T-helper 2 cell treated with Interferon-gamma antibody and Interleukin-4, amounts not matched to agents 5 μg/mL and 100 μg/mL, for 36 hours (primary cell): ENCODE measurements around the gene XPNPEP1.
A peak's percentile ranks its signal among the peaks of the same experiment; 100 is the strongest.

Experiments used
- DNase-seq: peaks from one replicate; pipeline ENCODE4 v3.0.0; 2021; ENCODE audit warnings: low spot score
- H3K27ac Mint-ChIP-seq: one replicate; pipeline ENCODE4 v1.8.0; 2021; ENCODE audit warnings: mild to moderate bottlenecking, mixed read lengths
- H3K27me3 Mint-ChIP-seq: one replicate; pipeline ENCODE4 v1.8.0; 2021; ENCODE audit warnings: low read depth, mixed read lengths
- H3K36me3 Mint-ChIP-seq: one replicate; pipeline ENCODE4 v1.8.0; 2021; ENCODE audit warnings: low read depth, mixed read lengths
- H3K4me1 Mint-ChIP-seq: one replicate; pipeline ENCODE4 v1.8.0; 2021; ENCODE audit warnings: low read depth, mixed read lengths
- H3K4me3 Mint-ChIP-seq: one replicate; pipeline ENCODE4 v1.8.0; 2022; ENCODE audit warnings: mild to moderate bottlenecking, moderate library complexity, mixed read lengths
- H3K9me3 Mint-ChIP-seq: one replicate; pipeline ENCODE4 v1.8.0; 2021; ENCODE audit warnings: mixed read lengths

XPNPEP1 gene

GRCh38 chr10:109922976-109923921 is at the start of gene XPNPEP1:
XPNPEP1 (minus strand) TSS chr10:109923511; CDS start chr10:109923433, 78 bp downstream.
- H3K4me3 Mint-ChIP-seq, result peak within 1 kb of the TSS; percentile 93
- peak within 1 kb of the TSS; percentile 87 for H3K27ac Mint-ChIP-seq
- peak; percentile 85 for DNase-seq
- peaks cover 37% of the 10 kb centered on the region for H3K4me1 Mint-ChIP-seq
- peaks cover 10% of the 10 kb centered on the region for H3K27me3 Mint-ChIP-seq
- H3K9me3 Mint-ChIP-seq, result no peaks in the 10 kb centered on the region
- H3K36me3 Mint-ChIP-seq, result peaks cover 17% of the 10 kb centered on the region

GRCh38 chr10:109972372-109973001 is 49.2 kb upstream of the XPNPEP1 start:
- no peaks in the 10 kb centered on the region for H3K36me3 Mint-ChIP-seq
- no peaks in the 10 kb centered on the region for H3K4me1 Mint-ChIP-seq
- H3K4me3 Mint-ChIP-seq, result no peak overlapping the region
- peaks cover 28% of the 10 kb centered on the region for H3K27me3 Mint-ChIP-seq
- H3K27ac Mint-ChIP-seq, result no peak overlapping the region
- no peaks in the 10 kb centered on the region for H3K9me3 Mint-ChIP-seq
- no peak for DNase-seq

GRCh38 chr10:109971634-109972033 is 48.3 kb upstream of the XPNPEP1 start:
- no peak for DNase-seq
- no peak overlapping the region for H3K27ac Mint-ChIP-seq
- no peaks in the 10 kb centered on the region for H3K9me3 Mint-ChIP-seq
- H3K36me3 Mint-ChIP-seq, result no peaks in the 10 kb centered on the region
- peaks cover 27% of the 10 kb centered on the region for H3K27me3 Mint-ChIP-seq
- no peak overlapping the region for H3K4me3 Mint-ChIP-seq
- H3K4me1 Mint-ChIP-seq, result no peaks in the 10 kb centered on the region

GRCh38 chr10:109969760-109970346 is 46.5 kb upstream of the XPNPEP1 start:
- peaks cover 22% of the 10 kb centered on the region for H3K27me3 Mint-ChIP-seq
- no peak overlapping the region for H3K4me3 Mint-ChIP-seq
- no peak for DNase-seq
- no peaks in the 10 kb centered on the region for H3K9me3 Mint-ChIP-seq
- no peaks in the 10 kb centered on the region for H3K36me3 Mint-ChIP-seq
- no peak overlapping the region for H3K27ac Mint-ChIP-seq
- H3K4me1 Mint-ChIP-seq, result no peaks in the 10 kb centered on the region

GRCh38 chr10:109968953-109969759 is 45.8 kb upstream of the XPNPEP1 start:
- H3K4me3 Mint-ChIP-seq, result no peak overlapping the region
- no peaks in the 10 kb centered on the region for H3K36me3 Mint-ChIP-seq
- H3K27me3 Mint-ChIP-seq, result peaks cover 22% of the 10 kb centered on the region
- no peaks in the 10 kb centered on the region for H3K9me3 Mint-ChIP-seq
- H3K4me1 Mint-ChIP-seq, result no peaks in the 10 kb centered on the region
- no peak for DNase-seq
- H3K27ac Mint-ChIP-seq, result no peak overlapping the region

- Mint-ChIP-seq H3K9me3 (no peaks in the 10 kb centered on the region), H3K36me3 (no peaks in the 10 kb centered on the region), H3K4me1 (no peaks in the 10 kb centered on the region), H3K4me3 (no peak overlapping the region), H3K27ac (no peak overlapping the region), H3K27me3 (peaks cover 19% of the 10 kb centered on the region)
- DNase-seq, result no peak
Measured at GRCh38 chr10:109967739-109968088, 44.4 kb upstream of the XPNPEP1 start.

GRCh38 chr10:109966961-109967738 is 43.8 kb upstream of the XPNPEP1 start:
- peaks cover 15% of the 10 kb centered on the region for H3K27me3 Mint-ChIP-seq
- H3K4me3 Mint-ChIP-seq, result no peak overlapping the region
- H3K4me1 Mint-ChIP-seq, result no peaks in the 10 kb centered on the region
- H3K36me3 Mint-ChIP-seq, result no peaks in the 10 kb centered on the region
- DNase-seq, result no peak
- H3K9me3 Mint-ChIP-seq, result no peaks in the 10 kb centered on the region
- no peak overlapping the region for H3K27ac Mint-ChIP-seq

- DNase-seq, result no peak
- Mint-ChIP-seq H3K27me3 (peaks cover 4% of the 10 kb centered on the region), H3K27ac (no peak overlapping the region), H3K36me3 (no peaks in the 10 kb centered on the region), H3K4me1 (no peaks in the 10 kb centered on the region), H3K9me3 (no peaks in the 10 kb centered on the region), H3K4me3 (no peak overlapping the region)
Measured at GRCh38 chr10:109964318-109964717, 41.0 kb upstream of the XPNPEP1 start.

- Mint-ChIP-seq H3K4me1 (no peaks in the 10 kb centered on the region), H3K27me3 (no peaks in the 10 kb centered on the region), H3K4me3 (no peak overlapping the region), H3K9me3 (no peaks in the 10 kb centered on the region), H3K36me3 (no peaks in the 10 kb centered on the region), H3K27ac (no peak overlapping the region)
- no peak for DNase-seq
Measured at GRCh38 chr10:109963439-109963838, 40.1 kb upstream of the XPNPEP1 start.

GRCh38 chr10:109962247-109962646 is 38.9 kb upstream of the XPNPEP1 start:
- Mint-ChIP-seq H3K4me3 (no peak overlapping the region), H3K4me1 (no peaks in the 10 kb centered on the region), H3K9me3 (no peaks in the 10 kb centered on the region), H3K36me3 (no peaks in the 10 kb centered on the region), H3K27me3 (no peaks in the 10 kb centered on the region), H3K27ac (no peak overlapping the region)
- DNase-seq, result no peak

- Mint-ChIP-seq H3K36me3 (no peaks in the 10 kb centered on the region), H3K27ac (no peak overlapping the region), H3K9me3 (no peaks in the 10 kb centered on the region), H3K4me3 (no peak overlapping the region), H3K4me1 (peaks cover 2% of the 10 kb centered on the region), H3K27me3 (no peaks in the 10 kb centered on the region)
- DNase-seq, result no peak
Measured at GRCh38 chr10:109961174-109962001, 38.1 kb upstream of the XPNPEP1 start.

- Mint-ChIP-seq H3K27me3 (no peaks in the 10 kb centered on the region), H3K4me3 (no peak overlapping the region), H3K4me1 (peaks cover 2% of the 10 kb centered on the region), H3K27ac (no peak overlapping the region), H3K9me3 (no peaks in the 10 kb centered on the region), H3K36me3 (no peaks in the 10 kb centered on the region)
- no peak for DNase-seq
Measured at GRCh38 chr10:109960682-109961081, 37.4 kb upstream of the XPNPEP1 start.
